Epithelial cell of esophagus (primary cell): ENCODE data around the gene TNIK.

Experiments used
- DNase-seq: peaks from one replicate; pipeline ENCODE4 v3.0.0; 2010; ENCODE audit warnings: low read depth
- H3K4me3 ChIP-seq: 2 replicates; pipeline ENCODE4 v1.5.1; 2011; ENCODE audit warnings: mild to moderate bottlenecking, low read length, control low read depth
- TF ChIP-seq, protein P1 (sequence below): IDR thresholded peaks from 2 replicates; pipeline ENCODE4 v1.5.1; 2011; ENCODE audit warnings: low read depth, mild to moderate bottlenecking, low read length, control low read depth, inconsistent platforms; ENCODE audit not compliant: insufficient read depth; ENCODE audit errors: missing control alignments

The TNIK gene

DNA sequence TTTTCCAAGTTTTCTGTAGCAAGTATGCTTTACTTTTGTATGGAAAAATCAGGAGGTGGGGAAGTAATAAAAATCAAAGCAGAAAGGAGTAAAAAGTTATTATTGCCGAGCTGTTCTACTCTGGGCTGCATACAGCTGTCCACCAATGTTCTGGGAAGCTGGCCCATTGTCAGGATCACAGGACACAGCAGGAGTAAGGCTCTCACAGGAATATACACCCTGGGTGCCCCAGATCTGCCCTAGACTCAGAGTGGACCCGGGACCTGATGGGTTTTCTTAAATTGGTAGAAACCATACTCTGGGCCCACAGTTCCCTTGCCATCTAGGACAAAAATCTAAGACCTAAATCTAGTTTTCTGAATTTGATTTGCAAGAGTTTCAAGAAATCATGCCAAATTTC, 60.4 kb downstream of the TNIK start:
- H3K4me3 ChIP-seq: no peak overlapping the region
- DNase-seq: no peak
- TF ChIP-seq, protein P1, sequence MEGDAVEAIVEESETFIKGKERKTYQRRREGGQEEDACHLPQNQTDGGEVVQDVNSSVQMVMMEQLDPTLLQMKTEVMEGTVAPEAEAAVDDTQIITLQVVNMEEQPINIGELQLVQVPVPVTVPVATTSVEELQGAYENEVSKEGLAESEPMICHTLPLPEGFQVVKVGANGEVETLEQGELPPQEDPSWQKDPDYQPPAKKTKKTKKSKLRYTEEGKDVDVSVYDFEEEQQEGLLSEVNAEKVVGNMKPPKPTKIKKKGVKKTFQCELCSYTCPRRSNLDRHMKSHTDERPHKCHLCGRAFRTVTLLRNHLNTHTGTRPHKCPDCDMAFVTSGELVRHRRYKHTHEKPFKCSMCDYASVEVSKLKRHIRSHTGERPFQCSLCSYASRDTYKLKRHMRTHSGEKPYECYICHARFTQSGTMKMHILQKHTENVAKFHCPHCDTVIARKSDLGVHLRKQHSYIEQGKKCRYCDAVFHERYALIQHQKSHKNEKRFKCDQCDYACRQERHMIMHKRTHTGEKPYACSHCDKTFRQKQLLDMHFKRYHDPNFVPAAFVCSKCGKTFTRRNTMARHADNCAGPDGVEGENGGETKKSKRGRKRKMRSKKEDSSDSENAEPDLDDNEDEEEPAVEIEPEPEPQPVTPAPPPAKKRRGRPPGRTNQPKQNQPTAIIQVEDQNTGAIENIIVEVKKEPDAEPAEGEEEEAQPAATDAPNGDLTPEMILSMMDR: no peak

- TF ChIP-seq, protein P1: no peak
- no peak for DNase-seq
- no peak overlapping the region for H3K4me3 ChIP-seq
These were observed 61.9 kb downstream of the TNIK start for GRCh38 chr3:171398343-171398742.

DNA sequence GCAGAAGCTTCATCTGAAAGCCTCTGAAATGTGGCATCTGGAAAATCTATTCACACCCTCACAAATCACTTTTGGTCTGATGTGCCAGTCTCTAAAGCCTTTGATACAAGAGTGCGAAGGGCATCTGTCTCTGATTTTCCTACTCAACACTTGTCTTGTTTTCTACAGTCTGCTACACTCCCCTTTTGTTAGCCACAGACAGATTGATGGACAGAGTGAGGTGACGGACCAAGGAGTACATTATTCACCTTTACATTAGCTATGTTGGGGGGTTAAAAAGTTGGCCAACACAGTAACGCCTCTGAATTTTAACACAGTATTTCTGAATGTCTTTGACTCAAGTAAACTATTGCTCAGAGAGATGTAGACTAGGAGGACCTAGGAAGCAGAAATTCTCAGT, 63.1 kb downstream of the TNIK start:
- TF ChIP-seq, protein P1: no peak
- H3K4me3 ChIP-seq: no peak overlapping the region
- no peak for DNase-seq

DNA sequence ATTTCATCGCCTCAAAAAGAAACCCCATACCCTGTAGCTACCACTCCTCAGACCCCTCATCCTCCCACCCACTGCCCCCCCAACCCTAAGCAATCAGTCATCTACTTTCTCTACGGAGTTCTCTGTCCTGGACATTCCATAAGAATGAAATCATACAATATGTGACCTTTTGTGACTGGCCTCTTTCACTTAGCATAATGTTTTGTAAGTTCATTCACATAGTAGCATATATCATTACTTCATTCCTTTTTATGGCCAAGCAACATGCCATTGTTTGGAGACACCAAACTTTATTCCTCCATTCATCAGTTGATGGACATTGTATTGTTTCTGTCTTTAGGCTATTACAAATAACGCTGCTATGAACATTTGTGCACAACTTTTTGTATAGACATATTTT, 64.2 kb downstream of the TNIK start:
- no peak overlapping the region for H3K4me3 ChIP-seq
- DNase-seq: no peak
- TF ChIP-seq, protein P1: no peak

DNA sequence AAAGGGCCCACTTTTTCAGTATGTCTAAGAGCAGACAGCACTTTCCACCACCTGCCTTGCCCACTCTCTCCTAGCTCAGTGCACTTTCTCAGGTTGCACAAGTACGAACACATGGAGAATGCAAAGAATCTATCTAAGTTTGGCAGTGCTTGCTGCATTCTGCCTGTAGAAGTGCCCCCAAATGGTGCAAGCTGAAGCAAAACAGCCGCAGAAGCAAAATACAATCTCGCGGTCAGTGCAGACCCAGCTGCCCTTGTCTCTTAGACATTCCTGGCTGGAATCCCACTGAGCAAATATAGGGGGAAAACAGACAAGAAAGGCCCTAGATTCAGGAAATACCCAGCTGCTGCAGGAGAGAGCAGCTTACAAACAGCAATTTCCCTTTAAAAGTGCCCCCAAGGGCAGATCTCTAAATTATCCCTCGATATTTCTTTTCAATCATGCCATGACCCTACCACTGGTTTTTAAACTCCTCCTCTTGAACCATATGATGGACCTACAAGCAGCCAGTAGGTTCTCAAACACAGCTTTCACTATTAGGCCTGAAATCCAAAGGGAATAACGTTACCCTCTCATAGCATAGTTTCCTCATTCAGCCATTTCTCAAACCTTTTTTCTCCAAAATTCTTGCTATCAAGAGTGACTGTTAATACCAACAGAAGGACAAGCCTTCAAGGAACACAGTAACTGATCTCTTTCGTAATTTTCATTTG, 67.0 kb downstream of the TNIK start:
- DNase-seq: no peak

GRCh38 chr3:171391432-171391831, 68.8 kb downstream of the TNIK start:
- TF ChIP-seq, protein P1: no peak
- no peak overlapping the region for H3K4me3 ChIP-seq
- no peak for DNase-seq

More for the DNA sequence above, 67.0 kb downstream of the TNIK start:
- no peak overlapping the region for H3K4me3 ChIP-seq
- TF ChIP-seq, protein P1: no peak
